Endodermal cell (in vitro differentiated cells): ENCODE results near the gene MYOZ1. TPM values are rescaled to one million over a fixed set of nuclear protein-coding genes. Genes with fewer than 3 reads are reported as not detected.

Source experiments
- DNase-seq: peaks from one replicate; pipeline ENCODE4 v3.0.0-alpha.2; 2017
- H3K27ac ChIP-seq: 2 replicates; pipeline ENCODE4 v1.5.1; 2013; ENCODE audit warnings: mild to moderate bottlenecking, low read depth, low read length, moderate library complexity
- H3K27me3 ChIP-seq: 2 replicates; pipeline ENCODE4 v1.6.1; 2013; ENCODE audit warnings: mild to moderate bottlenecking, low read length, moderate library complexity; ENCODE audit not compliant: insufficient read depth, control insufficient read depth, poor library complexity, severe bottlenecking
- H3K36me3 ChIP-seq: 2 replicates; pipeline ENCODE4 v1.7.0; 2013; ENCODE audit warnings: mild to moderate bottlenecking, low read length, moderate library complexity; ENCODE audit not compliant: control insufficient read depth, insufficient read depth
- H3K4me1 ChIP-seq: one replicate; pipeline ENCODE4 v1.7.0; 2013; ENCODE audit warnings: low read length; ENCODE audit not compliant: control insufficient read depth, insufficient read depth
- H3K4me3 ChIP-seq: 2 replicates; pipeline ENCODE4 v1.5.1; 2013; ENCODE audit warnings: mild to moderate bottlenecking, low read length, moderate library complexity
- H3K9ac ChIP-seq: 2 replicates; pipeline ENCODE4 v1.6.1; 2013; ENCODE audit warnings: mild to moderate bottlenecking, low read length, moderate library complexity; ENCODE audit not compliant: poor library complexity, severe bottlenecking; ENCODE audit errors: extremely low read depth
- H3K9me3 ChIP-seq: 2 replicates; pipeline ENCODE4 v1.6.1; 2013; ENCODE audit warnings: mild to moderate bottlenecking, low read length, moderate library complexity; ENCODE audit not compliant: control insufficient read depth
- H3K27ac Mint-ChIP-seq: 2 replicates; pipeline ENCODE4 v1.8.0; 2020; ENCODE audit warnings: mixed read lengths
- H3K27me3 Mint-ChIP-seq: 2 replicates; pipeline ENCODE4 v1.8.0; 2021; ENCODE audit warnings: mild to moderate bottlenecking, mixed read lengths; ENCODE audit not compliant: insufficient read depth
- H3K36me3 Mint-ChIP-seq: 2 replicates; pipeline ENCODE4 v1.8.0; 2020; ENCODE audit warnings: low read depth, mixed read lengths
- H3K4me1 Mint-ChIP-seq: 2 replicates; pipeline ENCODE4 v1.8.0; 2020; ENCODE audit warnings: mixed read lengths
- H3K4me3 Mint-ChIP-seq: 2 replicates; pipeline ENCODE4 v1.8.0; 2020; ENCODE audit warnings: mild to moderate bottlenecking, moderate library complexity, mixed read lengths
- H3K9me3 Mint-ChIP-seq: 2 replicates; pipeline ENCODE4 v1.8.0; 2020; ENCODE audit warnings: mild to moderate bottlenecking, mixed read lengths
- CTCF ChIP-seq: fragments of 200-600 bp; sonication (generic); conservative IDR thresholded peaks from 2 replicates; pipeline ENCODE4 v1.5.0; 2021; ENCODE audit warnings: antibody characterized with exemption, mild to moderate bottlenecking
- WGBS, 2 experiments: methylation state at CpG; one replicate each; pipeline versions ENCODE4 v1.1.5 to v1.1.7; 2013; ENCODE audit warnings: missing lambda C conversion rate in 2 of 2, mixed read lengths in 1 of 2; ENCODE audit not compliant: insufficient coverage in 1 of 2, insufficient read length in 1 of 2; 5-methylcytosine and 5-hydroxymethylcytosine counted together
- total RNA-seq, 2 donors: library from RNA; stranded (reverse); fragmentation: NEBNext Ultra II Directional in 1 of 2; extraction: Animal tissue kit (Norgen Biotek cat#: 25700) in 1 of 2; gene quantifications; 2 replicates in 1 of 2; 3 replicates in 1 of 2; pipeline ENCODE4 v1.2.1, GENCODE V29; 2021

The MYOZ1 gene
- total RNA-seq, 2 donors from 2014 or later: 1.6 to 2.4 TPM

GRCh38 chr10:73584737-73585136, 56.5 kb downstream of the MYOZ1 start:
- Mint-ChIP-seq H3K36me3 (peaks cover 26% of the 10 kb centered on the region), H3K4me3 (no peak overlapping the region), H3K4me1 (peaks cover 26% of the 10 kb centered on the region), H3K27me3 (no peaks in the 10 kb centered on the region), H3K27ac (no peak overlapping the region), H3K9me3 (peaks cover 11% of the 10 kb centered on the region)
- WGBS, 2 experiments: 84% methylated on average over 2 of the region's 2 CpGs; no CpG with 5 or more reads in 1 of the 2 experiments
- no peak for DNase-seq
- H3K9me3 ChIP-seq: peaks cover 15% of the 10 kb centered on the region
- H3K27ac ChIP-seq: no peak overlapping the region
- H3K36me3 ChIP-seq: peaks cover 24% of the 10 kb centered on the region
- H3K9ac ChIP-seq: no peak overlapping the region
- H3K27me3 ChIP-seq: no peaks in the 10 kb centered on the region
- peak overlapping the region; percentile 48 for H3K4me3 ChIP-seq
- no peak for TF ChIP-seq CTCF
- peaks cover 6% of the 10 kb centered on the region for H3K4me1 ChIP-seq

- peaks cover 15% of the 10 kb centered on the region for H3K9me3 ChIP-seq
- Mint-ChIP-seq H3K4me3 (no peak overlapping the region), H3K27ac (no peak overlapping the region), H3K36me3 (peaks cover 30% of the 10 kb centered on the region), H3K9me3 (peaks cover 11% of the 10 kb centered on the region), H3K4me1 (peaks cover 19% of the 10 kb centered on the region), H3K27me3 (no peaks in the 10 kb centered on the region)
- no peak overlapping the region for H3K4me3 ChIP-seq
- H3K36me3 ChIP-seq: peaks cover 29% of the 10 kb centered on the region
- no peak overlapping the region for H3K9ac ChIP-seq
- H3K4me1 ChIP-seq: peaks cover 4% of the 10 kb centered on the region
- H3K27ac ChIP-seq: peak overlapping the region; percentile 41
- no peak for TF ChIP-seq CTCF
- DNase-seq: no peak
- 94 to 100% methylated on average over 1 to 2 of the region's 2 CpGs for WGBS, 2 experiments
- H3K27me3 ChIP-seq: no peaks in the 10 kb centered on the region
These were observed 59.4 kb downstream of the MYOZ1 start for GRCh38 chr10:73581918-73582317.

Other genes with a start within 250 kb of the MYOZ1 start
- 10 to 100 TPM; 69.2 to 82.3 TPM for gene ANXA7, start 227.4 kb downstream of the MYOZ1 start, total RNA-seq
- 1 to 10 TPM; 3.9 to 4.0 TPM for gene MSS51, start 207.9 kb downstream of the MYOZ1 start, total RNA-seq
- gene PPP3CB, start 145.4 kb downstream of the MYOZ1 start, total RNA-seq: 10 to 100 TPM; 39.2 to 40.2 TPM
- gene USP54, start 50.1 kb downstream of the MYOZ1 start, total RNA-seq: 100 to 1,000 TPM in 1 of 2 donors, 10 to 100 TPM in 1; 89.5 to 110 TPM
- gene SYNPO2L, start 14.6 kb upstream of the MYOZ1 start, total RNA-seq: under 1 TPM; 0.11 to 0.20 TPM
- 10 to 100 TPM; 10.1 to 13.8 TPM for gene AGAP5, start 56.6 kb upstream of the MYOZ1 start, total RNA-seq
- 10 to 100 TPM; 63.2 to 71.4 TPM for gene SEC24C, start 102.9 kb upstream of the MYOZ1 start, total RNA-seq
- gene CHCHD1, start 140.6 kb upstream of the MYOZ1 start, total RNA-seq: 10 to 100 TPM; 37.6 to 49.3 TPM
- 10 to 100 TPM; 75.9 to 79.8 TPM for gene ZSWIM8, start 144.1 kb upstream of the MYOZ1 start, total RNA-seq
- gene NDST2, start 170.1 kb upstream of the MYOZ1 start, total RNA-seq: 10 to 100 TPM; 19.6 to 20.3 TPM
- gene CAMK2G, start 233.1 kb upstream of the MYOZ1 start, total RNA-seq: 10 to 100 TPM; 20.9 to 21.7 TPM